Liver (tissue), 9 donors: ENCODE measurements around the gene NMNAT2. TPM values are rescaled to one million over a fixed set of nuclear protein-coding genes. Genes with fewer than 3 reads are reported as not detected.

Source experiments
- DNase-seq: peaks from one replicate; pipeline ENCODE4 v3.0.0-alpha.2; 2017; ENCODE audit warnings: low spot score
- H3K27ac ChIP-seq, 2 donors: one replicate each; pipeline ENCODE4 v1.7.0; 2013; ENCODE audit warnings: inconsistent platforms in 2 of 2, low read length in 2 of 2, control low read depth in 1 of 2, low read depth in 1 of 2, mild to moderate bottlenecking in 1 of 2
- H3K27me3 ChIP-seq, 4 donors: one replicate each; pipeline versions ENCODE4 v1.6.1 to v1.7.0; 2013; ENCODE audit warnings: low read length in 3 of 4, inconsistent platforms in 1 of 4, mild to moderate bottlenecking in 1 of 4, moderate library complexity in 1 of 4; ENCODE audit not compliant: control insufficient read depth in 4 of 4, insufficient read depth in 4 of 4
- H3K36me3 ChIP-seq, 4 donors: one replicate each; pipeline versions ENCODE4 v1.6.1 to v1.7.0; 2013; ENCODE audit warnings: low read length in 3 of 4, mild to moderate bottlenecking in 3 of 4, low read depth in 1 of 4, moderate library complexity in 1 of 4; ENCODE audit not compliant: control insufficient read depth in 4 of 4, insufficient read depth in 3 of 4
- H3K4me1 ChIP-seq, 4 donors: one replicate each; pipeline versions ENCODE4 v1.6.1 to v1.7.0; 2013; ENCODE audit warnings: low read length in 3 of 4, mild to moderate bottlenecking in 3 of 4, moderate library complexity in 1 of 4; ENCODE audit not compliant: control insufficient read depth in 4 of 4, insufficient read depth in 4 of 4
- H3K4me3 ChIP-seq, 3 donors: one replicate each; pipeline versions ENCODE4 v1.6.1 to v1.7.0; 2013; ENCODE audit warnings: low read length in 3 of 3, control low read depth in 1 of 3, low read depth in 1 of 3, mild to moderate bottlenecking in 1 of 3
- H3K9ac ChIP-seq, 2 donors: one replicate each; pipeline ENCODE4 v1.7.0; 2013; ENCODE audit warnings: low read length in 2 of 2, mild to moderate bottlenecking in 2 of 2, moderate library complexity in 2 of 2, control low read depth in 1 of 2, low read depth in 1 of 2
- H3K9me3 ChIP-seq, 4 donors: one replicate each; pipeline versions ENCODE4 v1.6.1 to v1.7.0; 2013; ENCODE audit warnings: low read length in 3 of 4; ENCODE audit not compliant: control insufficient read depth in 4 of 4
- ATF3 ChIP-seq: IDR thresholded peaks from 2 replicates; pipeline ENCODE4 v1.6.1; 2016; ENCODE audit warnings: antibody characterized with exemption
- CTCF ChIP-seq: fragments of 150-350 bp; IDR thresholded peaks from 2 replicates; pipeline ENCODE4 v1.5.1; 2017; ENCODE audit warnings: improper control_type of control experiment, low read depth, low read length; ENCODE audit not compliant: missing input control
- FOXA1 ChIP-seq: IDR thresholded peaks from 2 replicates; pipeline ENCODE4 v1.6.1; 2016; ENCODE audit warnings: antibody characterized with exemption
- GABPA ChIP-seq, 2 donors: IDR thresholded peaks in 1 of 2; conservative IDR thresholded peaks in 1 of 2; 2 replicates each; pipeline ENCODE4 v1.6.1; 2016; ENCODE audit warnings: antibody characterized with exemption in 2 of 2, mild to moderate bottlenecking in 1 of 2, moderate library complexity in 1 of 2
- HNF4G ChIP-seq: IDR thresholded peaks from 2 replicates; pipeline ENCODE4 v1.6.1; 2016; ENCODE audit warnings: antibody characterized with exemption
- MAX ChIP-seq: IDR thresholded peaks from 2 replicates; pipeline ENCODE4 v1.6.1; 2016; ENCODE audit warnings: antibody characterized with exemption
- RAD21 ChIP-seq, 2 donors: IDR thresholded peaks; 2 replicates each; pipeline ENCODE4 v1.6.1; 2016; ENCODE audit warnings: antibody characterized with exemption in 2 of 2, mild to moderate bottlenecking in 2 of 2
- REST ChIP-seq: IDR thresholded peaks from 2 replicates; pipeline ENCODE4 v1.6.1; 2016; ENCODE audit warnings: antibody characterized with exemption, mild to moderate bottlenecking
- RXRA ChIP-seq, 2 donors: IDR thresholded peaks; 2 replicates each; pipeline ENCODE4 v1.6.1; 2017 to 2018; ENCODE audit warnings: antibody characterized with exemption in 2 of 2, mild to moderate bottlenecking in 1 of 2
- SP1 ChIP-seq: IDR thresholded peaks from 2 replicates; pipeline ENCODE4 v1.6.1; 2018; ENCODE audit warnings: antibody characterized with exemption, mild to moderate bottlenecking
- YY1 ChIP-seq: IDR thresholded peaks from 2 replicates; pipeline ENCODE4 v1.6.1; 2016; ENCODE audit warnings: antibody characterized with exemption, mild to moderate bottlenecking
- ZBTB33 ChIP-seq: IDR thresholded peaks from 2 replicates; pipeline ENCODE4 v1.6.1; 2016; ENCODE audit warnings: antibody characterized with exemption
- WGBS: extraction: QIAGEN DNeasy Blood & Tissue Kit; methylation state at CpG from one replicate; pipeline ENCODE4 v1.1.7; 2013; 5-methylcytosine and 5-hydroxymethylcytosine counted together
- polyA plus RNA-seq, 2 donors: library from polyadenylated mRNA; stranded (reverse) in 1 of 2; unstranded in 1 of 2; fragments of 200-250 nt in 1 of 2; fragments of >200 nt in 1 of 2; fragmentation: Nextera tagmentation in 1 of 2; extraction: Ambion mirVana in 1 of 2; gene quantifications; one replicate each; pipeline versions ENCODE4 v1.2.1 to v1.2.3, GENCODE V29; 2013 to 2015
- total RNA-seq, 2 donors: library from RNA; depleted of rRNA; stranded (reverse); fragments of >200 nt; gene quantifications; one replicate each; pipeline ENCODE4 v1.2.3, GENCODE V29; 2014
- donor health status: healthy.
- donor health status: healthy.
- donor health status: healthy.
- donor health status: healthy.
- donor health status: healthy.

NMNAT2 gene
- total and polyA plus RNA-seq, 4 donors, result under 0.01 to 0.07 (median 0.05) TPM; not detected in 1

- TF ChIP-seq MAX, result no peak
- TF ChIP-seq FOXA1, result no peak
- no peak for TF ChIP-seq SP1
- no peak for TF ChIP-seq ATF3
- TF ChIP-seq RXRA (IDR thresholded peaks at IDR 0.05), result no peak
These were observed 26.3 kb downstream of the NMNAT2 start (continued) for GRCh38 chr1:183391863-183392262.

- no peaks in the 10 kb centered on the region for H3K9me3 ChIP-seq
- 76% methylated on average over 3 of the region's 3 CpGs for WGBS
- H3K9ac ChIP-seq, result no peak overlapping the region
- no peak for TF ChIP-seq GABPA (IDR thresholded peaks at IDR 0.05 in 1 of 2, conservative IDR thresholded peaks at IDR 0.05 in 1 of 2)
- no peak for TF ChIP-seq MAX
- TF ChIP-seq CTCF, result no peak
- TF ChIP-seq RAD21 (IDR thresholded peaks at IDR 0.05), result no peak
- TF ChIP-seq HNF4G, result no peak
- TF ChIP-seq ATF3, result no peak
- no peak for TF ChIP-seq ZBTB33
- no peak for TF ChIP-seq FOXA1
- no peak for TF ChIP-seq SP1
- TF ChIP-seq REST, result no peak
- TF ChIP-seq YY1, result no peak
- no peaks in the 10 kb centered on the region for H3K27me3 ChIP-seq
- no peak overlapping the region for H3K4me3 ChIP-seq
- DNase-seq, result no peak
- H3K4me1 ChIP-seq, result no peaks in the 10 kb centered on the region
- H3K27ac ChIP-seq, result no peak overlapping the region
- no peaks in the 10 kb centered on the region for H3K36me3 ChIP-seq
These were observed 27.6 kb downstream of the NMNAT2 start for GRCh38 chr1:183390561-183390960.
